ENCODE measurements around the gene MPC1. TPM values are rescaled to one million over a fixed set of nuclear protein-coding genes. Genes with fewer than 3 reads are reported as not detected.

The MPC1 gene
- total and polyA plus RNA-seq, 11 donors: 213 to 796 (median 542) TPM

- peak overlapping the region; percentile 67 to 99 (median 96) for H3K4me3 ChIP-seq
- H3K4me1 ChIP-seq: peaks cover 0 to 59% (median 35%) of the 10 kb centered on the region in 12 donors
- H3K36me3 ChIP-seq: peaks cover 0 to 21% (median 12%) of the 10 kb centered on the region in 9 donors
- no peak for DNase-seq
- H3K9me3 ChIP-seq: no peaks in the 10 kb centered on the region
- peak overlapping the region in 8 of 12 donors; percentile 74 to 99 (median 94) for H3K27ac ChIP-seq
- H3K27me3 ChIP-seq: no peaks in the 10 kb centered on the region
- intact Hi-C loops (cut with DNase I): loop anchor here in 4 of 10 donors (5.0 kb wide), 1 partner anchor 41 kb away; the partner anchor contains the start of gene MPC1 (in 4 of the 4)
- no peak for ATAC-seq
- WGBS, 4 donors: 26 to 35% (median 28%) methylated on average over 7 of the region's 7 CpGs
- no peak for TF ChIP-seq POLR2A (IDR thresholded peaks at IDR 0.05)
- TF ChIP-seq, protein P1, sequence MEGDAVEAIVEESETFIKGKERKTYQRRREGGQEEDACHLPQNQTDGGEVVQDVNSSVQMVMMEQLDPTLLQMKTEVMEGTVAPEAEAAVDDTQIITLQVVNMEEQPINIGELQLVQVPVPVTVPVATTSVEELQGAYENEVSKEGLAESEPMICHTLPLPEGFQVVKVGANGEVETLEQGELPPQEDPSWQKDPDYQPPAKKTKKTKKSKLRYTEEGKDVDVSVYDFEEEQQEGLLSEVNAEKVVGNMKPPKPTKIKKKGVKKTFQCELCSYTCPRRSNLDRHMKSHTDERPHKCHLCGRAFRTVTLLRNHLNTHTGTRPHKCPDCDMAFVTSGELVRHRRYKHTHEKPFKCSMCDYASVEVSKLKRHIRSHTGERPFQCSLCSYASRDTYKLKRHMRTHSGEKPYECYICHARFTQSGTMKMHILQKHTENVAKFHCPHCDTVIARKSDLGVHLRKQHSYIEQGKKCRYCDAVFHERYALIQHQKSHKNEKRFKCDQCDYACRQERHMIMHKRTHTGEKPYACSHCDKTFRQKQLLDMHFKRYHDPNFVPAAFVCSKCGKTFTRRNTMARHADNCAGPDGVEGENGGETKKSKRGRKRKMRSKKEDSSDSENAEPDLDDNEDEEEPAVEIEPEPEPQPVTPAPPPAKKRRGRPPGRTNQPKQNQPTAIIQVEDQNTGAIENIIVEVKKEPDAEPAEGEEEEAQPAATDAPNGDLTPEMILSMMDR (IDR thresholded peaks at IDR 0.05): no peak
Observed at GRCh38 chr6:166341464-166341863, 41.3 kb downstream of the MPC1 start.

DNA sequence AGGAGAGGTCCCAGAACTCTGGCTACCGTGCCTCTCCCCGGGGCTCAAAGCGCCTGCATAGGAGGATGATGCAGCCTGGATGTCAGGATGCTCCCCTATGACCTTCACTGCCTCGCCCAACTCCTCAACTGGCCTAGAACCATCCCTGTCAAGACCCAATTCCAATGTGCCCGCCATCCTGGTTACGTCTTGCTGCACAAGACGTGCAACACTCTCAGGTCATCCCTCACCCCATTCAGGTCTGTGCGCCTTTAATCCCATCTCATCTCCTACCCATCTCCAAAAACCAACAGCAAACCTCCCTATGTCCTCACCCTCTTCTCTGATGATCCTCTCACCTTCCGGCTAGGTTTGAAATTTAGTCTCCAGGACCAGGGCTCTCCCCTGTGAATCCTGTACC lies 43.9 kb downstream of the MPC1 start:
- intact Hi-C loops (cut with DNase I): no loop called here
- Histone ChIP-seq H3K4me3 (no peak overlapping the region), H3K9me3 (no peaks in the 10 kb centered on the region), H3K27me3 (no peaks in the 10 kb centered on the region), H3K27ac (no peak overlapping the region), H3K4me1 (peaks cover 0 to 74% (median 36%) of the 10 kb centered on the region in 12 donors), H3K36me3 (peaks cover 0 to 39% (median 26%) of the 10 kb centered on the region in 9 donors)
- no peak for DNase-seq
- ATAC-seq: no peak
- 94 to 97% (median 97%) methylated on average over 9 of the region's 9 CpGs for WGBS, 4 donors
- TF ChIP-seq, protein P1 (IDR thresholded peaks at IDR 0.05): no peak
- no peak for TF ChIP-seq POLR2A (IDR thresholded peaks at IDR 0.05)

- peak in 2 of 4 donors; percentile 28 to 33 for ATAC-seq
- TF ChIP-seq, protein P1 (IDR thresholded peaks at IDR 0.05): no peak
- TF ChIP-seq POLR2A (IDR thresholded peaks at IDR 0.05): no peak
- Histone ChIP-seq H3K4me3 (no peak overlapping the region), H3K9me3 (no peaks in the 10 kb centered on the region), H3K36me3 (peaks cover 0 to 39% (median 26%) of the 10 kb centered on the region in 9 donors), H3K27me3 (no peaks in the 10 kb centered on the region), H3K27ac (no peak overlapping the region), H3K4me1 (peaks cover 0 to 73% (median 30%) of the 10 kb centered on the region in 12 donors)
- WGBS, 4 donors: 62 to 65% (median 64%) methylated on average over 2 to 3 of the region's 3 CpGs
- intact Hi-C loops (cut with DNase I): no loop called here
- peak in 2 of 5 donors; percentile 29 to 40 for DNase-seq
Observed at GRCh38 chr6:166336847-166337246, 45.9 kb downstream of the MPC1 start.

- Histone ChIP-seq H3K9me3 (no peaks in the 10 kb centered on the region), H3K36me3 (peaks cover 0 to 36% (median 24%) of the 10 kb centered on the region in 9 donors), H3K4me3 (no peak overlapping the region), H3K4me1 (peaks cover 0 to 72% (median 26%) of the 10 kb centered on the region in 12 donors), H3K27me3 (no peaks in the 10 kb centered on the region), H3K27ac (no peak overlapping the region)
- no peak for TF ChIP-seq POLR2A (IDR thresholded peaks at IDR 0.05)
- TF ChIP-seq, protein P1 (IDR thresholded peaks at IDR 0.05): no peak
- 85 to 87% (median 87%) methylated on average over 11 of the region's 11 CpGs for WGBS, 4 donors
- no peak for ATAC-seq
- intact Hi-C loops (cut with DNase I): no loop called here
- DNase-seq: no peak
Observed at GRCh38 chr6:166335378-166336302, 47.1 kb downstream of the MPC1 start.

Measured in heart left ventricle (tissue), 16 donors.